OCI-LY3 (cell line): ENCODE results near the gene ACACA.

Experiments
- H2AFZ ChIP-seq: fragments of 200-600, 300-600 bp; shearing (Covaris generic); 2 replicates; pipeline ENCODE4 v1.6.0; 2014; ENCODE audit warnings: antibody characterized with exemption, low read depth, low read length
- H3K27ac ChIP-seq: fragments of 200-600, 300-600 bp; sonication (generic); 2 replicates; pipeline ENCODE4 v1.5.1; 2014; ENCODE audit warnings: mild to moderate bottlenecking, low read length, moderate library complexity, mixed read lengths
- H3K27me3 ChIP-seq: fragments of 200-600, 300-600 bp; sonication (generic); 2 replicates; pipeline ENCODE4 v1.6.1; 2014; ENCODE audit warnings: low read depth, low read length, mixed read lengths
- H3K36me3 ChIP-seq: fragments of 200-600, 300-600 bp; sonication (generic); replicated peaks from 2 replicates; pipeline ENCODE3; 2014; ENCODE audit warnings: low read depth, low read length, mixed read lengths
- H3K4me1 ChIP-seq: fragments of 300-600, 200-600 bp; sonication (generic); 2 replicates; pipeline ENCODE4 v1.6.1; 2014; ENCODE audit warnings: low read length, mixed read lengths
- H3K4me2 ChIP-seq: fragments of 200-600, 300-600 bp; sonication (generic); 2 replicates; pipeline ENCODE4 v1.6.1; 2014; ENCODE audit warnings: low read length, mixed read lengths
- H3K4me3 ChIP-seq: fragments of 300-600, 200-600 bp; sonication (generic); 2 replicates; pipeline ENCODE4 v1.5.1; 2014; ENCODE audit warnings: antibody characterized with exemption, mild to moderate bottlenecking, low read length, moderate library complexity
- H3K79me2 ChIP-seq: fragments of 300-600, 200-600 bp; shearing (Covaris generic); 2 replicates; pipeline ENCODE4 v1.6.1; 2014; ENCODE audit warnings: mild to moderate bottlenecking, low read length, mixed read lengths
- H3K9ac ChIP-seq: fragments of 300-600, 200-600 bp; shearing (Covaris generic); 2 replicates; pipeline ENCODE4 v1.6.0; 2014; ENCODE audit warnings: mild to moderate bottlenecking, low read length, moderate library complexity
- H3K9me3 ChIP-seq: fragments of 200-600, 300-600 bp; shearing (Covaris generic); 2 replicates; pipeline ENCODE4 v1.6.1; 2014; ENCODE audit warnings: low read length, mixed read lengths; ENCODE audit not compliant: insufficient read depth
- H4K20me1 ChIP-seq: fragments of 200-600, 300-600 bp; sonication (generic); 2 replicates; pipeline ENCODE4 v1.6.1; 2016; ENCODE audit warnings: low read length, mixed read lengths; ENCODE audit not compliant: insufficient read depth
- EZH2phosphoT487 ChIP-seq: fragments of 200-600 bp; shearing (Covaris generic); IDR thresholded peaks from 2 replicates; pipeline ENCODE4 v1.6.1; 2018; ENCODE audit warnings: antibody characterized with exemption, mixed run types, low read depth
- TF ChIP-seq, protein P1 (sequence below): fragments of 200-600, 300-600 bp; sonication (generic); IDR thresholded peaks from 2 replicates; pipeline ENCODE4 v1.5.1; 2014; ENCODE audit warnings: antibody characterized with exemption, low read length, low read depth

ACACA gene

DNA sequence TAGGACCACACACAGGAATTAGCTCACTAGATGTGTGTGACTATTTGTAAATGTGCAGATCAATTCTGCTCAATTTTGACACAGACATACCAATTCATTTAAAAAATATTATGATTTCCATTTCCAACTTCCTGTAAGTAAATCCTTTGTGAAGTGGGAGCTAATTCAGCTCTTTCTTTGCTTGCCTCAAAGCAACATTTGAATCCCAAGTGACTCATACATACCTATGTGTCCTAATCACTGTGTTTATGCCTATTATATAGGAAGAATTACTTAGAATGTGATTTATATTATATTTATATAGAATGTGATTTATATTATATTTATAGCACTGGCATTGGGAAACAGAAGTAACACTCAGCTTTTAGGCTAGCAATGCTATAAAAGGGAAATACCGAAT lies 226.7 kb downstream of the ACACA start:
- H3K79me2 ChIP-seq = no peaks in the 10 kb centered on the region
- H4K20me1 ChIP-seq = no peaks in the 10 kb centered on the region
- H3K36me3 ChIP-seq = peaks cover 44% of the 10 kb centered on the region
- no peak overlapping the region for H3K4me3 ChIP-seq
- no peak overlapping the region for H3K27ac ChIP-seq
- H3K9me3 ChIP-seq = no peaks in the 10 kb centered on the region
- H3K4me2 ChIP-seq = no peak overlapping the region
- TF ChIP-seq, protein P1, sequence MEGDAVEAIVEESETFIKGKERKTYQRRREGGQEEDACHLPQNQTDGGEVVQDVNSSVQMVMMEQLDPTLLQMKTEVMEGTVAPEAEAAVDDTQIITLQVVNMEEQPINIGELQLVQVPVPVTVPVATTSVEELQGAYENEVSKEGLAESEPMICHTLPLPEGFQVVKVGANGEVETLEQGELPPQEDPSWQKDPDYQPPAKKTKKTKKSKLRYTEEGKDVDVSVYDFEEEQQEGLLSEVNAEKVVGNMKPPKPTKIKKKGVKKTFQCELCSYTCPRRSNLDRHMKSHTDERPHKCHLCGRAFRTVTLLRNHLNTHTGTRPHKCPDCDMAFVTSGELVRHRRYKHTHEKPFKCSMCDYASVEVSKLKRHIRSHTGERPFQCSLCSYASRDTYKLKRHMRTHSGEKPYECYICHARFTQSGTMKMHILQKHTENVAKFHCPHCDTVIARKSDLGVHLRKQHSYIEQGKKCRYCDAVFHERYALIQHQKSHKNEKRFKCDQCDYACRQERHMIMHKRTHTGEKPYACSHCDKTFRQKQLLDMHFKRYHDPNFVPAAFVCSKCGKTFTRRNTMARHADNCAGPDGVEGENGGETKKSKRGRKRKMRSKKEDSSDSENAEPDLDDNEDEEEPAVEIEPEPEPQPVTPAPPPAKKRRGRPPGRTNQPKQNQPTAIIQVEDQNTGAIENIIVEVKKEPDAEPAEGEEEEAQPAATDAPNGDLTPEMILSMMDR = no peak
- no peak for TF ChIP-seq EZH2phosphoT487
- no peak overlapping the region for H2AFZ ChIP-seq
- H3K27me3 ChIP-seq = no peaks in the 10 kb centered on the region
- H3K4me1 ChIP-seq = no peaks in the 10 kb centered on the region
- no peak overlapping the region for H3K9ac ChIP-seq

DNA sequence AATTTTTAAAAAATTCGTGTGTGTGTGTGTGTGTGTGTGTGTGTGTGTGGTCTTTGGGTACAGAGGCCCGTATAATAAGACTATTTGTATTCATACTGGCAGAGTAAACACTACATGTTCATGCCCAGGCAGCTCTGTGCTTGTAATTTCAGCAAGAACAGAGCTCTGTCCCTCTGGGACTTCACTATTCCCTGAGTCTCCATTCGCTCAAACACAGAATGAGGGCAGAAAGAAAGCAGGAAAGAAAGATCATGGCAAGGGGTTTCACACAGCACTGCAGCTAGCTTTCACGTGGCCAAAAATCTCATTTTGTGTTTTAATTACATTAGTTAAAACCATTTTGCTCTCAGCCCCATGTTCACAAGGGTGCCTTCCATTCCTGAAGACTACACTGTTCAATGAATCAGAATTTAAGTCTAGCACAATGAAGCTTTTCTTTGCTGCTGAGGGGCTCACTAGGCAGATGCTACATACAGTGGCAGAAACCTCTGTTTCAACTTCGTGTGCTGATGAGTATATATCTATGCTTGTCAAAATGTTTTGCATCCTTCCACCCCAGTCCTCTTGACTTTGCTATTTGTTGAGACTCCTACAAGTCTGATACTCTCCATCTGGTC lies 229.3 kb downstream of the ACACA start:
- H3K9ac ChIP-seq = no peak overlapping the region
- no peak overlapping the region for H3K4me3 ChIP-seq
- H3K4me2 ChIP-seq = no peak overlapping the region
- peaks cover 40% of the 10 kb centered on the region for H3K36me3 ChIP-seq
- no peaks in the 10 kb centered on the region for H4K20me1 ChIP-seq
- H3K79me2 ChIP-seq = no peaks in the 10 kb centered on the region
- no peaks in the 10 kb centered on the region for H3K4me1 ChIP-seq
- TF ChIP-seq, protein P1 = no peak
- no peak for TF ChIP-seq EZH2phosphoT487
- no peaks in the 10 kb centered on the region for H3K9me3 ChIP-seq
- no peak overlapping the region for H3K27ac ChIP-seq
- H3K27me3 ChIP-seq = no peaks in the 10 kb centered on the region
- no peak overlapping the region for H2AFZ ChIP-seq

DNA sequence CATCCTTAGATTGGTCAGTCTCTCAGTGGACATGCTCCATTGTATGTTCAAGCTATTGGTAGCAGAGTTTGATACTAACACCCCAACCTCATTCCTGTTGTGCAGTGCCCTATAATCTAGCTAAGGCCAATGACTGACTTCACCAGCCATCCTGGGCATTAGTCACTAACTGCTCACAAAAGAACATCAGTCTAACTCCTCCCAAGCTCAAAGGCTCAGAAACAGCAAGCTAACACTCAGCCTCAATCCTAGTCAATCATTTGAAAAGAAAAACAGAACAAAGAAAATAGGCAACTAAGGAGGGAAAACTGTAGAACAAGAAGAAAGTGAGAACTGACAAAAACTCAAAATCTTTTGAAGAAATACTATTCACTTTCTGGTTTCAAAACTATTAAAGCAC lies 229.9 kb downstream of the ACACA start:
- Histone ChIP-seq H2AFZ (no peak overlapping the region), H3K9me3 (no peaks in the 10 kb centered on the region), H3K4me1 (no peaks in the 10 kb centered on the region), H3K79me2 (no peaks in the 10 kb centered on the region), H3K36me3 (peaks cover 40% of the 10 kb centered on the region), H4K20me1 (no peaks in the 10 kb centered on the region), H3K9ac (no peak overlapping the region), H3K4me3 (no peak overlapping the region), H3K4me2 (no peak overlapping the region), H3K27ac (no peak overlapping the region), H3K27me3 (no peaks in the 10 kb centered on the region)
- TF ChIP-seq, protein P1 = no peak
- TF ChIP-seq EZH2phosphoT487 = no peak

DNA sequence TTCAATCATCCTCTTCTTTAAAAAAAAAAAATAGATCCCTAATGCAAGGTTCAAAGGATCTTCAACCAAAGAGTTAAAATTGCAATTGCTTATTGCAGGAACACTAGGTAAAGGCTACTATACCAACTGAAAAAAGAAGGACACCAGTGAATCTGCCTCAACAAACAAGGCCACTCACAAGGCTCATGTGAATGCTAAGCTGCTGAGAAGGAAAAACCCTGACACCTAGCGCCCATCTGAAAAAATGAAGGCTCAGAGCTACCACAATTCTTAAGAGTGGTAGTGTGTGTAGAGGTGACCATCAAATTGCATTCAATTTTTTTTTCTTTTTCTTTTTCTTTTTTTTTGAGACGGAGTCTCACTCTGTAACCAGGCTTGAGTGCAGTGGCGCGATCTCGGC lies 232.4 kb downstream of the ACACA start:
- H4K20me1 ChIP-seq = no peaks in the 10 kb centered on the region
- H3K4me1 ChIP-seq = no peaks in the 10 kb centered on the region
- no peak overlapping the region for H3K27ac ChIP-seq
- no peak overlapping the region for H3K4me3 ChIP-seq
- TF ChIP-seq, protein P1 = no peak
- no peak for TF ChIP-seq EZH2phosphoT487
- H3K4me2 ChIP-seq = no peak overlapping the region
- H3K27me3 ChIP-seq = no peaks in the 10 kb centered on the region
- no peaks in the 10 kb centered on the region for H3K9me3 ChIP-seq
- H2AFZ ChIP-seq = no peak overlapping the region
- peaks cover 30% of the 10 kb centered on the region for H3K36me3 ChIP-seq
- no peaks in the 10 kb centered on the region for H3K79me2 ChIP-seq
- H3K9ac ChIP-seq = no peak overlapping the region
